OCI-LY1 (cell line): ENCODE measurements around the gene PANK4.

Source experiments
- H2AFZ ChIP-seq: fragments of 200-600 bp; sonication (generic), shearing (Covaris generic); 2 replicates; pipeline ENCODE4 v1.6.0; 2014; ENCODE audit warnings: antibody characterized with exemption, mild to moderate bottlenecking, low read length
- H3F3A ChIP-seq: fragments of 200-600 bp; sonication (generic), shearing (Covaris generic); 2 replicates; pipeline ENCODE4 v1.6.0; 2014; ENCODE audit warnings: mild to moderate bottlenecking, antibody characterized with exemption, low read length, moderate library complexity; ENCODE audit not compliant: insufficient read depth
- H3K27ac ChIP-seq: fragments of 200-600 bp; sonication (generic); 2 replicates; pipeline ENCODE4 v1.5.1; 2014; ENCODE audit warnings: low read length, mixed run types, mild to moderate bottlenecking, low read depth; ENCODE audit not compliant: poor library complexity, severe bottlenecking
- H3K27me3 ChIP-seq: fragments of 200-600 bp; sonication (generic); 2 replicates; pipeline ENCODE4 v1.6.0; 2014; ENCODE audit warnings: antibody characterized with exemption, mild to moderate bottlenecking, low read length, moderate library complexity; ENCODE audit not compliant: insufficient read depth
- H3K36me3 ChIP-seq: fragments of 200-600 bp; sonication (generic); 2 replicates; pipeline ENCODE4 v1.6.1; 2014; ENCODE audit warnings: mild to moderate bottlenecking, antibody characterized with exemption, low read length, moderate library complexity, mixed read lengths; ENCODE audit not compliant: insufficient read depth
- H3K4me1 ChIP-seq: fragments of 200-600 bp; sonication (generic); 2 replicates; pipeline ENCODE4 v1.5.1; 2014; ENCODE audit warnings: mild to moderate bottlenecking, low read length, moderate library complexity; ENCODE audit not compliant: insufficient read depth, severe bottlenecking
- H3K4me2 ChIP-seq: fragments of 200-600 bp; sonication (generic), shearing (Covaris generic); 2 replicates; pipeline ENCODE4 v1.6.1; 2014; ENCODE audit warnings: low read length
- H3K4me3 ChIP-seq: fragments of 200-600 bp; sonication (generic); 2 replicates; pipeline ENCODE4 v1.5.1; 2014; ENCODE audit warnings: low read length, low read depth, mild to moderate bottlenecking, mixed read lengths; ENCODE audit not compliant: poor library complexity, severe bottlenecking
- H3K79me2 ChIP-seq: fragments of 200-600 bp; shearing (Covaris generic); 2 replicates; pipeline ENCODE4 v1.6.1; 2016; ENCODE audit warnings: mixed run types, low read length, mixed read lengths; ENCODE audit not compliant: insufficient read depth
- H3K9ac ChIP-seq: fragments of 200-600 bp; sonication (generic), shearing (Covaris generic); 2 replicates; pipeline ENCODE4 v1.6.1; 2014; ENCODE audit warnings: mild to moderate bottlenecking, low read length, mixed read lengths
- H3K9me2 ChIP-seq: fragments of 200-600 bp; sonication (generic), shearing (Covaris generic); 2 replicates; pipeline ENCODE4 v1.6.1; 2014; ENCODE audit warnings: low read depth, mild to moderate bottlenecking, low read length, mixed read lengths
- H3K9me3 ChIP-seq: fragments of 200-600 bp; shearing (Covaris generic); 2 replicates; pipeline ENCODE4 v1.6.1; 2014; ENCODE audit warnings: low read length, mixed read lengths
- H4K20me1 ChIP-seq: fragments of 200-600 bp; sonication (generic), shearing (Covaris generic); 2 replicates; pipeline ENCODE4 v1.6.0; 2016; ENCODE audit warnings: mild to moderate bottlenecking, low read length; ENCODE audit not compliant: insufficient read depth
- EZH2 ChIP-seq: fragments of 200-600 bp; sonication (generic), shearing (Covaris generic); IDR thresholded peaks from 2 replicates; pipeline ENCODE4 v1.8.0; 2017; ENCODE audit warnings: borderline replicate concordance, mixed run types, mild to moderate bottlenecking, antibody characterized with exemption, low read length, moderate library complexity, mixed read lengths
- TF ChIP-seq, protein P1 (sequence below): fragments of 200-600 bp; sonication (generic), shearing (Covaris generic); IDR thresholded peaks from 2 replicates; pipeline ENCODE4 v1.5.1; 2017; ENCODE audit warnings: mild to moderate bottlenecking, antibody characterized with exemption, low read length, moderate library complexity, mixed read lengths

PANK4 gene

GRCh38 chr1:2493218-2493617, 33.2 kb downstream of the PANK4 start:
- Histone ChIP-seq H3K27me3 (peaks cover 24% of the 10 kb centered on the region; the same call in 1 of the 2 replicates), H3K9ac (no peak overlapping the region), H3K4me2 (no peak overlapping the region), H4K20me1 (no peaks in the 10 kb centered on the region), H3K79me2 (no peaks in the 10 kb centered on the region), H3K27ac (no peak overlapping the region), H3K9me2 (no peaks in the 10 kb centered on the region), H3K4me3 (no peak overlapping the region), H3K4me1 (peaks cover 9% of the 10 kb centered on the region), H3K9me3 (no peaks in the 10 kb centered on the region), H3K36me3 (no peaks in the 10 kb centered on the region; the same call in 1 of the 2 replicates), H2AFZ (no peak overlapping the region), H3F3A (no peaks in the 10 kb centered on the region)
- TF ChIP-seq, protein P1, sequence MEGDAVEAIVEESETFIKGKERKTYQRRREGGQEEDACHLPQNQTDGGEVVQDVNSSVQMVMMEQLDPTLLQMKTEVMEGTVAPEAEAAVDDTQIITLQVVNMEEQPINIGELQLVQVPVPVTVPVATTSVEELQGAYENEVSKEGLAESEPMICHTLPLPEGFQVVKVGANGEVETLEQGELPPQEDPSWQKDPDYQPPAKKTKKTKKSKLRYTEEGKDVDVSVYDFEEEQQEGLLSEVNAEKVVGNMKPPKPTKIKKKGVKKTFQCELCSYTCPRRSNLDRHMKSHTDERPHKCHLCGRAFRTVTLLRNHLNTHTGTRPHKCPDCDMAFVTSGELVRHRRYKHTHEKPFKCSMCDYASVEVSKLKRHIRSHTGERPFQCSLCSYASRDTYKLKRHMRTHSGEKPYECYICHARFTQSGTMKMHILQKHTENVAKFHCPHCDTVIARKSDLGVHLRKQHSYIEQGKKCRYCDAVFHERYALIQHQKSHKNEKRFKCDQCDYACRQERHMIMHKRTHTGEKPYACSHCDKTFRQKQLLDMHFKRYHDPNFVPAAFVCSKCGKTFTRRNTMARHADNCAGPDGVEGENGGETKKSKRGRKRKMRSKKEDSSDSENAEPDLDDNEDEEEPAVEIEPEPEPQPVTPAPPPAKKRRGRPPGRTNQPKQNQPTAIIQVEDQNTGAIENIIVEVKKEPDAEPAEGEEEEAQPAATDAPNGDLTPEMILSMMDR: no peak
- TF ChIP-seq EZH2: no peak

- Histone ChIP-seq H3F3A (no peaks in the 10 kb centered on the region), H3K27ac (no peak overlapping the region), H3K9me3 (no peaks in the 10 kb centered on the region), H3K79me2 (no peaks in the 10 kb centered on the region), H2AFZ (no peak overlapping the region), H4K20me1 (no peaks in the 10 kb centered on the region), H3K4me2 (no peak overlapping the region), H3K27me3 (peaks cover 23% of the 10 kb centered on the region; the same call in 1 of the 2 replicates), H3K4me1 (peaks cover 9% of the 10 kb centered on the region), H3K4me3 (no peak overlapping the region), H3K9ac (no peak overlapping the region), H3K36me3 (no peaks in the 10 kb centered on the region; the same call in 1 of the 2 replicates), H3K9me2 (no peaks in the 10 kb centered on the region)
- TF ChIP-seq, protein P1: no peak
- no peak for TF ChIP-seq EZH2
These were observed 34.3 kb downstream of the PANK4 start for GRCh38 chr1:2492091-2492490.

- Histone ChIP-seq H3K27me3 (peaks cover 20% of the 10 kb centered on the region; the same call in 1 of the 2 replicates), H2AFZ (no peak overlapping the region), H3K36me3 (no peaks in the 10 kb centered on the region; the same call in 1 of the 2 replicates), H3K4me1 (no peaks in the 10 kb centered on the region), H3K9me2 (no peaks in the 10 kb centered on the region), H3K4me3 (no peak overlapping the region), H3K9ac (no peak overlapping the region), H3F3A (no peaks in the 10 kb centered on the region), H3K9me3 (no peaks in the 10 kb centered on the region), H3K27ac (no peak overlapping the region), H4K20me1 (no peaks in the 10 kb centered on the region), H3K4me2 (no peak overlapping the region), H3K79me2 (no peaks in the 10 kb centered on the region)
- TF ChIP-seq, protein P1: no peak
- TF ChIP-seq EZH2: no peak
These were observed 36.8 kb downstream of the PANK4 start for GRCh38 chr1:2489615-2490014.
